HCEC 1CT (cell line): Measurements from ENCODE around the gene MYCBPAP.

Experiments used
- DNase-seq: peaks from one replicate; pipeline ENCODE4 v3.0.0-alpha.2; 2017

MYCBPAP gene

GRCh38 chr17:50520483-50520882 is 12.2 kb downstream of the MYCBPAP start:
- DNase-seq: no peak

- DNase-seq: no peak
These were observed 13.3 kb downstream of the MYCBPAP start for GRCh38 chr17:50521514-50521913.

- DNase-seq: no peak
These were observed 14.5 kb downstream of the MYCBPAP start for GRCh38 chr17:50522766-50523165.

GRCh38 chr17:50523208-50523607 is 15.0 kb downstream of the MYCBPAP start:
- no peak for DNase-seq

- no peak for DNase-seq
These were observed 16.6 kb downstream of the MYCBPAP start for GRCh38 chr17:50524838-50525237.

DNA sequence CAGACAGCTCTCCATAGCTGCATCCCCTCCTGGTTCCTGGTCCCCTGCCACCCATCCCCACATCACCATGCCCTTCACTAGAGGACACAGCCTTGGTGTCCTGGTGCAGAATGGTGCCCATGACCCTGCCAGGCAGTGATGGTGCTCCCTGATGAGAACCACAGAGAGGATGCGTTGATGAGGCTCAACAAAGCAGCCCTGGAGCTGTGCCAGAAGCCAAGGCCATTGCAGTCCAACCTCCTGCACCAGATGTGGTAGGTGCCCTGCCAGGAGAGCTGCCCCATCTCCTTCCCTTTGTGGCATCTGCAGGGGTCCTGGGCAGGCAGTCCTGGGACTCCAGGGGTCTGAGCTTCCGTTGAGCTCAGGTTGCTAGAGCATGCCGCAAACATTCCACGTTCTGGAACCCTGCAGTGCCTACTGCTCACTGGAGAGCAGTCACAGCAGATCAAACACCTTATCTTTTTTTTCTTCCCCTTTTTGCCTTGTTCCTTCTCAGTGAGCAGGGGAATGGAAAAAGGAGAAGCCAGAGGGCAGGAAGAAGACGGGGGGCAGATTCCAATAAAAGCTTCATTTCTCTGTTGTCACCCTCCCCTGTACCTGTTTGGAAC is 19.0 kb downstream of the MYCBPAP start:
- DNase-seq: no peak

DNA sequence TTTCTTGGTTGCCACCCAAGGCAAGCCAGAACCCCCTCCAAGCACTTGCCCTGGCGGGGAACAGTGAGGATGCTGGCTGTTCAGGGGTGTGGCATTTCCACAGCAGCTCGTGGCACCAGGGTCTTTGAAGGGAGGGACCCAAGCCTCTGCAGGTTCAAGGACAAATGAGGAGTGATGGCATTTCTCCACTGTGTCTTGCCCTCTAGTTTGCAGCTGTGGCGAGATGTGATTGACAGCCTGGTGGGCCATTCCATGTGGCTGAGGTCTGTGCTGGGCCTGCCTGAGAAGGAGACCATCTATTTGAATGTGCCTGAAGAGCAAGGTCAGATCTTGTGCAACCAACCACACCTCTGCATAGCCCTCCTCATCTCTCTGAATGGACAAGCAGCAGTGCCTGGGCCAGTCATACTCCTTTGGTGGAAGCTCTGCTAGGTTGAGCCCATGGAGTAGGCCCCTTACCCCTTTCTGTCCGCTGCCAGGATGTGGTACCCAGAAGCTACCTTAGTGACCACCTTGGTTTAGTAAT is 19.8 kb downstream of the MYCBPAP start:
- DNase-seq: no peak

GRCh38 chr17:50529849-50530248 is 21.6 kb downstream of the MYCBPAP start:
- no peak for DNase-seq

DNA sequence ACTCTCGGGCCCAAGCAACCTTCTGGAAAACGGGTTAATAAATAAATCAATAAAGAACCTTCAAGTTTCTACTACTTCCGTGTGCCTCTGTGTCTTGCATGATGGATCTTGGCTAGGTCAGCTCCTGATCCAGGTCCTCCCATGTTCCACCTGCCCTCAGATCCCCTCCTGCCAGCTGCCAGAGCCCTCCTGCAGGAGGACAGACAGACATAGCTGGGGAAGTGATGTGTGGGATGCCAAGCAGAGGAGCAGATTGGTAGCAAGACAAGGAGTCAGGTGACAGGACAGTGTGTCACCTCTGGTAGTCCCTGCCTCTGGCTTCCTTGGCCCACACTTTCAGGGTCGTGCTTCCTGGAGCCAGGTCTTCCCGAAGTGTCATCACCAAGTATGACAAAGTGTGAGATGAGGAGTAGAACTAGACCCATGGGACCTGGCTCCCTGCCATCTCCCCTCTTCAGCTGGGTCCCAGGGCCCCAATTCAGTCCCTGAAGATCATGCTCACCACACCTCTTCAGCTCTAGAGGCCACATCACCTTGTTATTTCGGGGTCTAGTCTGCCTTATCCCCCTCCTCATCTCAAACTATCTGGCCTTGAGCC is 23.3 kb downstream of the MYCBPAP start:
- no peak for DNase-seq

- DNase-seq: no peak
These were observed 24.3 kb downstream of the MYCBPAP start, which contains the start of gene EPN3 for GRCh38 chr17:50532452-50533024. TSS of gene EPN3 (plus strand) at chr17:50532735. CDS start at chr17:50536557, 3,822 bp downstream.

DNA sequence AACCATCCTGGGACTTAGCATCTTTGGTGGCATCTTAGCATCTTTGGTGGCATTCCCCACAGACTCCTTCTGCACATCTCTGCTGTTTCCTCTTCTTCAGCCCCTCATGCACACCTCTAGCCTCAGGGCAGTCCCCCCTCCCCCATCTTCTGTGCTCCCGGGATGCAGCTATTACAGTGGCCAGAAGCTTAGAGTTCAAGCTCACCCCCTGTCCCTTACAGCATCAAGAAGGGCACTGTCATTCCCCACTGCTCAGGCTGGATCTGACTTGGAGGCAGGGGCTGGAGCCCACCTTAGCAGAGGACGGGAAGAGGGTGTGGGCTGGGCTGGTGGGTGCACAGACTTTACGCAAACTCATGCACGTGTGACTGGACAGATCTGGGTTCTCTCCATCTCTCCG is 24.9 kb downstream of the MYCBPAP start:
- DNase-seq: no peak

GRCh38 chr17:50533720-50534148 is 25.5 kb downstream of the MYCBPAP start:
- no peak for DNase-seq

GRCh38 chr17:50534222-50534978 is 26.2 kb downstream of the MYCBPAP start:
- no peak for DNase-seq

GRCh38 chr17:50534979-50535326 is 26.7 kb downstream of the MYCBPAP start:
- no peak for DNase-seq

- DNase-seq: no peak
These were observed 27.2 kb downstream of the MYCBPAP start for GRCh38 chr17:50535407-50535806.

DNA sequence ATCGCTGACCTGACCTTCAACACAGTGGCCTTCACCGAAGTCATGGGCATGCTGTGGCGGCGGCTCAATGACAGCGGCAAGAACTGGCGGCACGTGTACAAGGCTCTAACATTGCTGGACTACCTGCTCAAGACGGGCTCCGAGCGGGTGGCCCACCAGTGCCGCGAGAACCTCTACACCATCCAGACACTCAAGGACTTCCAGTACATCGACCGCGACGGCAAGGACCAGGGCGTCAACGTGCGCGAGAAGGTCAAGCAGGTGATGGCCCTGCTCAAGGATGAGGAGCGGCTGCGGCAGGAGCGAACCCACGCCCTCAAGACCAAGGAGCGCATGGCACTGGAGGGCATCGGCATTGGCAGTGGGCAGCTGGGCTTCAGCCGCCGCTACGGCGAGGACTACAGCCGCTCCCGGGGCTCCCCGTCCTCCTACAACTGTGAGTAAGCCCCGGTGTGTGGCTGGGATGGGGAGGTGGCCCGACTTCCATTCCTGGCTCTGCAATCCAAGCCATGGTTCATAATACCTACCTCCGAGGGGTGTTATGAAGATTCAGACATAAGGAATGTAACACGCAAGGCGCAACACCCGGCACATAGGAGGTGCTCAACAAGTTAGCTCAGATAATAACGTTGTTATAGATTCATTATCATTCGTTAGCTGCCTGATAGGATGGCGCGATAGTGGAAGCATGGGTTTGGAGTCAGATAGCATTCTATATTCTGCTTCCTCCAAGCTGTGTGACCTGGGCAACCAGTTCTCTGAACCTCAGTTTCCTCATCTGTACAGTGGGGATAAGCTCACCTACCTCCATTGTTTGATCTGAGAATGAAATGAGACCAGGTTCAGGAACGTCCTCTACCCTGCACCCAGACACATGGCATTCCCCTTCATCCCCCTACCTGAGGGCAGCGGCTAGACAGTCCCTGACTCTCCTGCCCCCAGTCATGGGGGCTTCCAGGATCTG is 28.7 kb downstream of the MYCBPAP start:
- no peak for DNase-seq

- DNase-seq: no peak
These were observed 29.7 kb downstream of the MYCBPAP start for GRCh38 chr17:50537721-50538548.

DNA sequence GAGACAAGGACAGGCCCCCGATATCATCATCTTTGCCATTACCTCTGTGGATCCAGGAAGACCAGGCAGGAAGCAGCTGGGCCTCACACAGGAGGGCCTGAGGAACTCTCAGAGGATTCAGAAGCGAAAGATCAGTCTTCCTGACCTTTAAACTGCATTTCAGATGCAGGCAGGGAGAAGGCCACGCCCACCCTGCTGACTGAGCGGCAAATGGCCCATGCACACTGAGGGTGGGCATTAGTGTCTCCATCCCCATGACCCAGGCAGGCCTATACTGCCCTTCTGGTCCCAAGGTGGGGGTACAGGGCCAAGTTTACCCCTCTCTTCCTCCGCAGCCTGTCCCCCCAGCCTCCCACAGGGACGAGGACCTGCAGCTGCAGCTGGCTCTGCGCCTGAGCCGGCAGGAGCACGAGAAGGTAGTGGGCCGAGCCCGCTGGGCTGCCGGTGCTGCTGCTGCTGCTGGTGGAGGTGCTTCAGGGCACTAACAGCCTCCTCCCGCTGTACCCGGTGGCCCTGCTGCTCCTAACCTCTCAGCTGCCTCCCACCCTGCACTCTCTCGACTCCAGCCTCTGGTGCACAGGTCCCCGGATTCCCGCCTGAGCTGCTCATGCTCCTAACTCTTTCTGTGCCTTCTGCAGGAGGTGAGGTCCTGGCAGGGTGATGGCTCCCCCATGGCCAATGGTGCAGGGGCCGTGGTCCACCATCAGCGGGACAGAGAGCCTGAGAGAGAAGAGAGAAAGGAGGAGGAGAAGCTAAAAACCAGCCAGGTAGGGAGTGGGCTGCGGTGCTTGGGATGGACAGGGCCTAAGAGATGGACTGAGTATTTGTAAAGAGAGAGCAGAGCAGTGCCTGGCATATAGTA is 30.5 kb downstream of the MYCBPAP start:
- no peak for DNase-seq

- DNase-seq: no peak
These were observed 31.7 kb downstream of the MYCBPAP start for GRCh38 chr17:50539762-50540559.
